COLO668 (cell line): ENCODE results near the gene TRIM32.

Experiments used
- DNase-seq: peaks from one replicate; lab custom pipeline; 2025; ENCODE audit not compliant: unreplicated experiment; lab: John Stamatoyannopoulos, UW

TRIM32 gene

GRCh38 chr9:116703634-116704033 lies 16.5 kb downstream of the TRIM32 start:
- no peak for DNase-seq

GRCh38 chr9:116704470-116704869 lies 17.4 kb downstream of the TRIM32 start:
- DNase-seq: no peak

- no peak for DNase-seq
These were observed 18.4 kb downstream of the TRIM32 start for GRCh38 chr9:116705531-116705930.

GRCh38 chr9:116706310-116707290 lies 19.5 kb downstream of the TRIM32 start:
- DNase-seq: no peak

GRCh38 chr9:116712781-116713180 lies 25.7 kb downstream of the TRIM32 start:
- no peak for DNase-seq

GRCh38 chr9:116713271-116713670 lies 26.2 kb downstream of the TRIM32 start:
- DNase-seq: peak; percentile 10

GRCh38 chr9:116715751-116716150 lies 28.6 kb downstream of the TRIM32 start:
- DNase-seq: no peak

GRCh38 chr9:116716438-116716837 lies 29.3 kb downstream of the TRIM32 start:
- DNase-seq: no peak

GRCh38 chr9:116717150-116717549 lies 30.0 kb downstream of the TRIM32 start:
- DNase-seq: no peak

GRCh38 chr9:116718111-116718510 lies 31.0 kb downstream of the TRIM32 start:
- DNase-seq: no peak

GRCh38 chr9:116720111-116720510 lies 33.0 kb downstream of the TRIM32 start:
- no peak for DNase-seq

GRCh38 chr9:116721411-116721810 lies 34.3 kb downstream of the TRIM32 start:
- no peak for DNase-seq

GRCh38 chr9:116721944-116722343 lies 34.8 kb downstream of the TRIM32 start:
- DNase-seq: no peak

- peak; percentile 4 for DNase-seq
These were observed 37.0 kb downstream of the TRIM32 start for GRCh38 chr9:116724123-116724522.

- no peak for DNase-seq
These were observed 39.5 kb downstream of the TRIM32 start for GRCh38 chr9:116726602-116727001.

GRCh38 chr9:116733010-116733641 lies 46.0 kb downstream of the TRIM32 start:
- no peak for DNase-seq

GRCh38 chr9:116736399-116737151 lies 49.5 kb downstream of the TRIM32 start:
- no peak for DNase-seq

GRCh38 chr9:116737152-116737546 lies 50.0 kb downstream of the TRIM32 start:
- peak; percentile 86 for DNase-seq

- no peak for DNase-seq
These were observed 54.1 kb downstream of the TRIM32 start for GRCh38 chr9:116741086-116741740.

- DNase-seq: no peak
These were observed 54.6 kb downstream of the TRIM32 start for GRCh38 chr9:116741742-116742141.

GRCh38 chr9:116749176-116749575 lies 62.1 kb downstream of the TRIM32 start:
- DNase-seq: no peak
